ENCODE measurements around the gene OARD1.
A peak's percentile ranks its signal among the peaks of the same experiment; 100 is the strongest.

OARD1 gene

GRCh38 chr6:41073968-41074691, 2.0 kb upstream of the OARD1 start:
- DNase-seq, result no peak

GRCh38 chr6:41073203-41073967, 1.2 kb upstream of the OARD1 start:
- DNase-seq, result peak; percentile 82

GRCh38 chr6:41072836-41073202, 663 bp upstream of the OARD1 start, which contains the start of gene NFYA:
NFYA (plus strand) TSS chr6:41072974; CDS start chr6:41079090, 6,116 bp downstream.
- no peak for DNase-seq

- DNase-seq, result no peak
Observed at GRCh38 chr6:41071501-41071922, 644 bp downstream of the OARD1 start.

GRCh38 chr6:41066867-41067304, 5.3 kb downstream of the OARD1 start:
- DNase-seq, result peak; percentile 63

GRCh38 chr6:41065550-41066026, 6.6 kb downstream of the OARD1 start:
- DNase-seq, result no peak

GRCh38 chr6:41064841-41065240, 7.3 kb downstream of the OARD1 start:
- no peak for DNase-seq

GRCh38 chr6:41063884-41064285, 8.3 kb downstream of the OARD1 start:
- no peak for DNase-seq

GRCh38 chr6:41062056-41062455, 10.1 kb downstream of the OARD1 start:
- DNase-seq, result no peak

GRCh38 chr6:41061196-41061726, 10.9 kb downstream of the OARD1 start:
- no peak for DNase-seq

- DNase-seq, result no peak
Observed at GRCh38 chr6:41059556-41059955, 12.6 kb downstream of the OARD1 start.

GRCh38 chr6:41058783-41059181, 13.4 kb downstream of the OARD1 start:
- no peak for DNase-seq

- DNase-seq, result no peak
Observed at GRCh38 chr6:41056768-41057490, 15.2 kb downstream of the OARD1 start.

- no peak for DNase-seq
Observed at GRCh38 chr6:41055149-41055548, 17.0 kb downstream of the OARD1 start.

- no peak for DNase-seq
Observed at GRCh38 chr6:41054511-41054910, 17.6 kb downstream of the OARD1 start.

- DNase-seq, result no peak
Observed at GRCh38 chr6:41053041-41053440, 19.1 kb downstream of the OARD1 start, which contains the start of gene APOBEC2. APOBEC2 (plus strand) TSS chr6:41053202; CDS start chr6:41053348, 146 bp downstream.

- no peak for DNase-seq
Observed at GRCh38 chr6:41051873-41052272, 20.3 kb downstream of the OARD1 start.

- no peak for DNase-seq
Observed at GRCh38 chr6:41050536-41050935, 21.6 kb downstream of the OARD1 start.

- no peak for DNase-seq
Observed at GRCh38 chr6:41049955-41050354, 22.2 kb downstream of the OARD1 start.

- DNase-seq, result no peak
Observed at GRCh38 chr6:41049521-41049920, 22.6 kb downstream of the OARD1 start.

- no peak for DNase-seq
Observed at GRCh38 chr6:41047745-41048732, 24.1 kb downstream of the OARD1 start.

- no peak for DNase-seq
Observed at GRCh38 chr6:41047306-41047705, 24.9 kb downstream of the OARD1 start.
